ENCODE measurements around the gene PHACTR2. TPM values are rescaled to one million over a fixed set of nuclear protein-coding genes. Genes with fewer than 3 reads are reported as not detected.
"Not testable (repeated sequence)": the region's sequence is repeated elsewhere in the genome, so short reads cannot be mapped to it uniquely, and the experiment has no call there.

Gene PHACTR2
- total RNA-seq, 1 experiment from 2014 or later = 10.2 TPM

GRCh38 chr6:143765422-143766184, 87.8 kb downstream of the PHACTR2 start:
- DNase-seq (ENCODE audit: low spot score) = no peak

GRCh38 chr6:143766185-143766553, 88.4 kb downstream of the PHACTR2 start:
- no peak for DNase-seq (ENCODE audit: low spot score)

GRCh38 chr6:143767433-143767832, 89.7 kb downstream of the PHACTR2 start:
- DNase-seq (ENCODE audit: low spot score) = no peak

- no peak for DNase-seq (ENCODE audit: low spot score)
Observed at GRCh38 chr6:143772116-143773086, 94.6 kb downstream of the PHACTR2 start.

- no peak for DNase-seq (ENCODE audit: low spot score)
Observed at GRCh38 chr6:143773506-143774150, 95.9 kb downstream of the PHACTR2 start.

- DNase-seq (ENCODE audit: low spot score) = no peak
Observed at GRCh38 chr6:143774347-143774746, 96.6 kb downstream of the PHACTR2 start.

- DNase-seq (ENCODE audit: low spot score) = no peak
Observed at GRCh38 chr6:143775336-143775735, 97.6 kb downstream of the PHACTR2 start.

- DNase-seq (ENCODE audit: low spot score) = no peak
Observed at GRCh38 chr6:143778926-143779325, 101.2 kb downstream of the PHACTR2 start.

- no peak for DNase-seq (ENCODE audit: low spot score)
Observed at GRCh38 chr6:143782481-143782880, 104.7 kb downstream of the PHACTR2 start.

- no peak for DNase-seq (ENCODE audit: low spot score)
Observed at GRCh38 chr6:143783077-143783476, 105.3 kb downstream of the PHACTR2 start.

- no peak for DNase-seq (ENCODE audit: low spot score)
Observed at GRCh38 chr6:143784316-143784715, 106.6 kb downstream of the PHACTR2 start.

GRCh38 chr6:143786371-143786770, 108.6 kb downstream of the PHACTR2 start:
- DNase-seq (ENCODE audit: low spot score) = not testable (repeated sequence)

GRCh38 chr6:143792402-143793279, 114.9 kb downstream of the PHACTR2 start:
- no peak for DNase-seq (ENCODE audit: low spot score)

GRCh38 chr6:143793280-143793619, 115.5 kb downstream of the PHACTR2 start:
- no peak for DNase-seq (ENCODE audit: low spot score)

- DNase-seq (ENCODE audit: low spot score) = not testable (repeated sequence)
Observed at GRCh38 chr6:143796551-143796950, 118.8 kb downstream of the PHACTR2 start.

- not testable (repeated sequence) for DNase-seq (ENCODE audit: low spot score)
Observed at GRCh38 chr6:143798487-143798886, 120.7 kb downstream of the PHACTR2 start.

- no peak for DNase-seq (ENCODE audit: low spot score)
Observed at GRCh38 chr6:143802833-143803565, 125.2 kb downstream of the PHACTR2 start.

- DNase-seq (ENCODE audit: low spot score) = no peak
Observed at GRCh38 chr6:143803769-143804568, 126.2 kb downstream of the PHACTR2 start.

- no peak for DNase-seq (ENCODE audit: low spot score)
Observed at GRCh38 chr6:143804835-143805239, 127.1 kb downstream of the PHACTR2 start.

Data from HT-29 (cell line).